Retina (tissue), 1 donor: ENCODE results near the gene FHIT.

Experiments used
- DNase-seq: peaks from one replicate; pipeline ENCODE4 v3.0.0-alpha.2; 2016

FHIT gene

DNA sequence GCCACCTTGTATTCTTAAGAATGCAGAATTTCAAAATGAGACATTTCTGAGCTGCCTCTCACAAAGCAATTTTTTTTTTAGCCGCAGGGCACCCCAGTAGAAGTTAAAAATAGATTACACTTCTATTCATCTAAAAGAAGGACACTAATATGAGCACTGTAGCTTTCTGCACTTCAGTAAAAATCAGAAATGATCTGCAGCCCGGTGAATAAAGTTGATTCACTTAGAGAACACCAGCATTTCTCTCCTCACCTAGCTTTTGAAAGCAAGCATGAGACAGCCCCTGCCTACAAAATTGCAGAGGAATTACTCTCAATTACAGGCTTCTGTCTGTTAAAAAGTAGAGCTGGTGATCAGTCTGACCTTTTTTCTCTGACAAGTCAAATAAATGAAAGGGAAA, 1062.4 kb downstream of the FHIT start:
- no peak for DNase-seq

DNA sequence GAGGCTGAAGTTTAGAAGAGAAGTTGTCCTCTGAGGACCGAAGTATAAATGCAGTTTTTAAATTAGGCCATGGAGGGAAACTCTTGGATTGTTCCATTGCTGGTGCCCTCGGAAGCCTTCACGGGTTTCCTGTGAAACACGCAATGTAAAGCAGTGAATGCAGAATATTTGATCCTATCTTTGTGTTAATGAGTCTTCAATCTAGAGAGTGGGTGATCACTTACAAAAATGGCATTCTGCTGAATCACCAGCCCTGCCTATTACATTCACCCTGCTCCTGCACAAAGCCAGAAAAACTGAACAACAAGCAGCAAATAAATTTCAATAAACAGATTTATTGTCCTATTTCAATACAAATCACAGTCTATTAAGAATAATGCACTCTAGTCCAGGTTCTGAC, 1063.9 kb downstream of the FHIT start:
- DNase-seq = no peak

DNA sequence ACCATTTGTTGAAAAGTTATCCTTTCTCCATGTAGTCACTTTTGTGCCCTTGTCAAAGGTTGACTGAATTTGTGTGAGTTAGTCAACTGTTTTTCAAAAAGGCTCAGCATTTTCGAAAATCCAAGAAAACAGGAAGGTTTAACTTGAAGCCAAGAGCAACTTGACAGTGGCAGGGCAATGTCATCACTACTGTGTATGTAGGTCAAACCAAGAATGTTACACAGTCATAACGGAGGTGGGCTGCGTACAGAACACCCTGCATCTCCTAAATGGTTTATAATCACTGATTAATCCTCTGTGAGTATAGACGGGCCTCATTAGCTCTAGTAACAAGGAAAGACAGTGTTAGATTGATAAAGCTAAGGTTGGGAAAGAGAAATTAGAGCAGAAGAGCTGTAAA, 1064.9 kb downstream of the FHIT start:
- DNase-seq = no peak

DNA sequence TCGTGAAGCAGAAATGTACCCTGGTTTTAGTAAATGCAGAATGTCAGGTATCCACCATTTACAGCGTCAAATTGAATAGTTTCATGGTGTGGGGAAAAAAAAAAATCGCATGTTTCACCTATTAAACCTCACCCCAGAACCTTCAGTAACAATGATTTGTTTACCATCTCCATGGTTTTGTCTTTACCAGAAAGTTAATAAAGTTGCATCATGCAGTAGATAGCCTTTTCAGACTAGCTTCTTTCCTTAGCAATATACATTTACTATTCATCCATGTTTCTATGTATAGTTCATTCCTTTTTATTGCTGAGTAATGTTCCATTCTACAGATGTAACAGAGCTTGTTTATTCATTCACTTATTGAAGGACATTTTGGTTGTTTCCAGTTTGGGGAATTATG, 1066.1 kb downstream of the FHIT start:
- DNase-seq = no peak

DNA sequence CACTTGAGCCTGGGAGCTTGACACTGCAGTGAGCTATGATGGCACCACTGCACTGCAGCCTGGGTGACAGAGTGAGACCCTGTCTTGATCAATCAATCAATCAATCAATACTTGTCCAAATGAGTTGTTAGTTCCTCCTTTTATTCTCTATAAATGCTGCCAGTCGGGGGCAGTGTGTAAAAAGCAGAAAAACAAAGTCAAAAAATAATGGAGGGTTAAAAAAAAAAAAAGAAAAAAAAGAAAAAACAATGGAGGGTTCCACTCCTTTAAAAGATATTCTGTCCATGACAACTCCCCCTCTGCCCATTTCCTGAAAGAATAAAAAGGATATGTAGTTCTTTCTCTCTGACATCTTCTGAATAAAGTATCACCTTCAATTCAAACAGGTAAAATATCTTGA, 1068.6 kb downstream of the FHIT start:
- no peak for DNase-seq

DNA sequence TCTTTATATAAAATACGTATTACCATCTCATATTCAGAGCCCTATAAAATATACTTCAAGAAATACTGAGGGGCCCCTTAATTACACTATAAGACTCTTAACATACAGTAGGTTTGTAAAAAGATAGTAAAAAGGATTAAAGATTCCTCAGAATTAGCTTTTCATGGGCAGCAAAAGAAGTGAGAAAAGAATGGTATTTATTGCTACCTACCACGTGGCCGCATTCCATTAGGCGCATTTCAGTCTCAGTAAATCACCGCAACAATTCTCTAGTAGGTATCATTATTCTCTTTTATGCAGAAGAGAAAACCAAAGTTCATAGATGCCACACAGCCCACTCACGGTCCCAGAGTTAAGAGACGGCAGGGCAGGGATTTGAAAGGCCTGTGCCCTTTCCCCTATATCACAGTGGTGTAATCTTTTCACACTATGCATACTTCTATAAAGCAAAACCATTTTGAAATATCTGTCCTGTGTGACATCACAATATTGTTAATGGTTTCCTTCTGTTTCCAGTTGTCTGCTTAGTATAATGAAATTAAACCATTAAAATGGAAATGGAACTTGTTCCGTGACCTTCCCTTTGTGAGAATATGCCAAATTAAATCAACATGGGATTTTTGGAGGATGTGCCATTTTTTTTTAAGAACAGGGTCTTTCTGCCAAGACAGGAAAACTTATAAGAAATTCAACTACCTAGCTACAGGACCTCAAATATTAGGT, 1072.2 kb downstream of the FHIT start:
- no peak for DNase-seq

DNA sequence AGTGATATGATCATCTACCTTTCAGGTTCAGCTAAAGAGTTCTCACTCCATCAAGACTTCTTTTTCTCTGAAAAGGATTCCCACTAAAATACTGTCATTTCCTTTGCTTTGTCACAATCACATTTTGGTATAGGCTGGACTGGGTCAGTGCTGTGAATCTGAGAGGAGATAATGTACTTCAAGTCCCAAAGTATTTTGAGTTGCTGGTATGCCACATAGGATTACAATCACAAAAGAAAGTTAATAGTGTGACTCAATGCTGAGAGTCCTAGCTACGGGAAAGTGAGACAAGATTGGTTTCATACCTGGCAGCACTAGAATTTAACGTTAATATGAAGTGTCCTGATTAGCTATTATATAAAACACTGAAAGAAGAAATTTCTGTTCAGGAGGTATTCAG, 1073.5 kb downstream of the FHIT start:
- no peak for DNase-seq

DNA sequence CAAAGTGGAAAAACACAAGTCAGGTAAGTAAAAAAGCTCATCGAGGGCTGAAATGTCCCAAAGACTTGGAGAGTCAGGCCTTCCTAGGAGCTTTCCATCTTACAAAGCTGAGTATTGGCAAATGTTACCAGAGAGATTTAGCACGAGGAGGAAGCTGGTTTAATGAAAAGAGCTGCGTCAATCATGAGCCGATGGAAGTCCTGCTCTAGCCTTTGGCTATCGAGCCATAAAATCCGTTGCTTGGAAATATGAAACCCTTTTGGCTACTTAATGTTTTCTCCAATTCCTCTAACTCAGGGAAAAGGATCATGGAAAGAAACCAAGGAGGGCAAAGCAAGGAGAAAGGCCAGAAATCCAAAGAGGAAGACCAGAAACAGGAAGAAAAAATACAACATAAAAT, 1074.6 kb downstream of the FHIT start:
- no peak for DNase-seq

DNA sequence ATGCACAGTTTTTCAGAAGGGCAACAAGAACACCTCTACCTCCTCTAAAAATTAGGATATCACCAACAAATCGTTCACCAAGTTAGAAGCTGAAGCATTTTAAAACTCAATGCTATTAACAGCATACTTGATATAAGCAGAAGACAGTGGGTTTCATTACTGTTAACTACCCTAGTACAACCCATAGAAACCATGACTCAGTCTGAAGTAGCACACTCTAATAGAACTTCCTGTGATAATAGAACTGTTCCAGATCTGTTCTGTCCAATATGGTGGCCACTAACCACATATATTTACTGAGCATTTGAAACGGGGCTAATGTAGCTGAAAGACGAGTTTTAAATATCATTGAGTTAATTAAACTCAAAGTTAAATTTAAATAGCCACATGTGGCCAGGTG, 1075.6 kb downstream of the FHIT start:
- DNase-seq = no peak

DNA sequence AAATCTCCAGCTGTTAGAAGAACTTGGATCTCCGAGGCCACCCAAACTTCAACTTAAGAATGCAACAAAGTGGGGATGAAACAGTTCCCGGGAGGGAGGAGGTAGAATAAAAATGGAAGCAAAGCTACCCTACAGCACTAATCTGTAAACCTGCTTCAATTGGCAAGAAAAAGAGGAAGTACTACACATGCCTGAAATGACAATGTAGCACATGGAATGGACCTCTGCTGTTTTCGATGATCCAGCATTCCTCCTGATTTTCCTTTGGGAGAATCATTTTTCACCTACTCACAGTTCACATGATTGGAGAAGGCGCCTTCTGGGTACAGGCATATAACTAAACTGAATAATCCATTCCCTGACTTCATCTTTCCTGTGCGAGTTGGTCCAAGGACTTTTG, 1081.5 kb downstream of the FHIT start:
- DNase-seq = no peak

DNA sequence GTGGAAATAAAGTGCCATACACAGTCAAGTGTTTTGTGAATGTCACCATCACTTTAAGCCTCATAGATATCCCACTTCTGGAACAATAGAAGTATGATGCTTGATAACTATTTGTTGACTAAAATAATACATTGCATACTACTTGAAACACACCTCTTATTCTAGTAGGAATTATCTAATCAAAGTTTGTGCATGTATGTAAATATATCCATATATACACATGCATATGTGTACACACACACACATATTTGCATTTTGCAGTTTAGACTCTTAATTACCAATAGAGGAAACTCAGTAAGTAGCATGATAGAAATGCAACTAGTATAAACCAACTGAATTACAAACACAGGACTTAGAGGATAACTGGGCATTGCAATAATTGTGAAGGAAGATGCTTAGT, 1084.1 kb downstream of the FHIT start:
- DNase-seq = no peak

DNA sequence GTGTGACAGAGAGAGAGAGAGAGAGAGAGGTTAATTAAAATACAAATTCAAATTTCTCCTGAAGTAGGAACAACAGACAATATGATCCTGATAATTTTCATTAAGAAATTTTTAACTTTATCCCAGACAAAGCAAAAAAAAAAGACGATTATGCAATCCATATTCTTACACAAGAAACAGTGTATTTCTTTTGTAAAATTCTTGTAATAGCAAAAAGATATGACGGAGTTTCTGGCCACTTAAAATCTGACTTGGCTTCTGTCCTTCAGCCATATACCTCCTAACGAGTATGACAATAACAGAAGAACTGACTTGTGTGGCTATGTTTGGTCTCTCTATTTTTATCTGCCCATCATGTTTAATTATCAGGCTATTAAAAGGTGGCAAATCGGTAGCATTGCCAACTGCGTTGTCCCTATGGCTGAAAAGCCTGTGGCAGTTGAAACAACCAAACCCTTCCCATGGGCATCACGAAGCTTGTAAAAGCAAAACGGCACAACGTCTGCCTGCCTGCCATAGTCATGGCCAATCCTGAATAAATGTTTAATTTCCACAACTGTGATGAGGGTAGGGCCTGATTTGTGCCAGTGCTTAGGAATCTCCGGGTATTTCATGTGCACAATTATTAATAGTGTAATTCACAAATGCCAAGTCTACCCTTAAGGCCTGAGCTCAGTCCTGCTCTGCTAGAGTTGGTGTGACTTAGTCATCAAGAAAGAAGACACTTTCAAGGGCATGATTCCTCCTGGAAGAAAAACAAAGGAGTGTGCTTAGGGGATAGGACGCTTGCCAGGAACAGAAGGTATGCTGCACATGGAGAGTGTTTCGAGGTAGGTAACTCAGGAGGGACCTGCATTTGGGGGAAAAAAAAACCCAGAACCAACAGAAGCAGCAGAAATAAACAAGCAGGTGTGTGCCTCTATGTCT, 1090.2 kb downstream of the FHIT start:
- no peak for DNase-seq

DNA sequence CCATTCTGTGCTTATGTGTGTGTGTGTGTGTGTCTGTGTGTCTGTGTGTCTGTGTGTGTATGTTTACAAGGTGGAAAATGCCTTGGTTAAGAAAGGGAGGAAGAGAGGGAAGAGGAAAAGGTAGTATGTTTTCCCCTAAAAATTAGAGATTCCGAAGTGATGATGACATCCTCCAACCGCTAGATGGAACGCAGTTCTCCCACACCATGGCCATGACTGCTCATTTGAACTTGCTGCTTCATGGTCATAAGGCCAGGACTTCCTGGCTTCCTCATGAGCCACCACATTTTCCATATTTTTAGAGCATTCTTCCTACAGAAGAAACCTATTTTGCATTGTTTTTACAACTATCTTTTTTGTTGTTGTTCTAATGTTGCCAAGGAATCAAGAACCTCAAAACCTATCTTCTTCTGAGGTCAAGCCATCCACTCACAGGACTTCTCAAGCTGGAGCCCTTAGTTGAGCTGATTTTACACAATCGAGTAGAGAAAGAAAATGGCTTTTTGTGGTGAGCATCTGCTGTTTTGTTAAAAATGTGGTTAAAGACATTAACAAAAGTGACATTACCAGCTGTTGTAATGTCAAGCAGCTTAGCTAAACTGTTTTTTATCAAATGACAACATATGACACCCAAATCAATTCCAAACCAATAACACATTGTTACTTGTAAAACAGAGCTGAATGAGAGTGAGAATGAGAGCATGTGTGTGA, 1091.0 kb downstream of the FHIT start:
- DNase-seq = no peak

DNA sequence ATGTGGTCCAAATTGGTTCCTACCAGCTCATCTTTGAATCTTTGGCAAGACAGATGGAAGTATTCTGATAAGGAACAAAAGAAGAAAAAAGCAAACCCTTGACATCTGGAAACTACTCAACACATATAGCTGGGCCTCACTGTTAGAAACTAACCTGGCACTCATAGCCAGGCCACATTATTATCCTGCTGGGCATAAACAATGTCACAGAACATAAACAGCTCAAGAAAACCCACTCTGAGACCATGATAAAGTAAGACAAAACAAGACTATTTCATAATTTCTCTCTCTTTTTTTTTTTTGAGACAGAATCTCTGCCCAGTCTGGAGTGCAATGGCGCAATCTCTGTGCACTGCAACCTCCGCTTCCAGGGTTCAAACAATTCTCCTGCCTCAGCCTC, 1093.2 kb downstream of the FHIT start:
- DNase-seq = no peak

DNA sequence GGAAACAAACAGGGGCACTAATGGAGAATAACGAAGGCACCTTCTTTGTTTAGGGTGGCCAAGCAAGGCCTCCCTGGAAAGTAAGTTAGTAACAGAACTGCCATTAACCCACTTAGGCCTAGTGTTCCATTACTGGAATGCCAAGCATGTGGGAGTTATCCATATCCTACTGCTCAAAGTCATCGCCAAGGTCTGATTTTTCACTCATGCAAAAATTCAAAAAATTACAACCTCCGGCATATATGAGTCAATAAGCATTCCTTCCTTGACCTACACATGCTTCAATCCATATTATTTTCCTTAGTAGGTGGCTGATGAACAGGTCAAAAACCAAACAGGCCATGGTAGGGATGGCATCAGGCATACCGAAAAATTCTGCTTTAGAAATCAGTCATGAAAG, 1097.2 kb downstream of the FHIT start:
- DNase-seq = no peak

DNA sequence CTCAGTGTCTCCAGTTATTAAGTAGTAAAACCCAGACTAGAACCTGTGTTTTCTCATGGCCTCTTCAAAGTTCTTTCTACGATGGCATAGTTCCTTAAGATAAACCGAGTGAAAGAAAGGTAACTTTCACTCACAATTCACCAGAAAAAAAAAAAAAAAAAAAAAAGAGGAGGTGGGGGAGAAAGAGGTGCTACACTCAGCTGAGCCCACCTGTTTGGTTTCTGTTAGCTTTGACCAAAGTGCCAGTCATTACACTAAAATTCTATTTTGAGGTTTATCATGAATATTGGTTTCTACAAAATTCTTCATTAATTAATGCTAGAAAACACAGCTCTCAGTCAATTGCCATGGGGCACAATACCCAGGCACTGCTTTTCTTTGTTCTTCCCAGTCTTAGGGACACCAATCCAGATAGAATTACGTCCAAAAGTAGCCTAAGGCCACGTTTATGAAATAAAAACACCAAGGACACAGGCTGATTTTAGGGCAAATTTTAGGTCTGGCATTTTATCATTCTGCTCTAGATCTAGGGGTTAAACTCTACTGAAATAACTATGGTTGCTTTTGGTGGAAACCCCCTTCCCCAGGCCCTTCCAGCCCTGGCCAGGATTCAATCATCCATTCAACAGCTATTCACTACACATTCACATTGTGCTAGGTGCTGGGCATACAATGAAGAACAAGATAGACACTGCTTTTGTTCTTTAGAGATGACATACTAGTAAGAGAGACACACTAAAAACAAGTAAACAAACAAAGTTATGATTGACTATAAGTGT, 1097.8 kb downstream of the FHIT start:
- no peak for DNase-seq

DNA sequence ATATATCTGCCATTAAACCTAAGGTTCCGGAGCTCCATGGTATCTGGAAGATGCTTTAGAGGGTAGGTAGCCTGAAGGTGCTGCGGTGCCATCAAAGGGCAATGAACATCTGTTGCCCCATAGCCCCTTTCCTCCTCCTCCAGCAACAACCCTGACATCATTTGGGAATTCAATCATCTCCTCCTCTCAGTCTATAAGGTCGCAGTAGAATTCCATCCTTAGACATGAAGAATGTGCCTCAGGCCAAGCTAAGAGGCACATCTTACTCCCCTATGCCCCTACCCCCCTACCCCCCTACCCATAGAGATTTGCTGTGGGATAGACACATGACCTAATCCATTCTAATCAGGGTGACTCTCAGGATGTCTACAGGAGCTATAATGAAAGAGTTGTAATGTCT, 1101.8 kb downstream of the FHIT start:
- no peak for DNase-seq

DNA sequence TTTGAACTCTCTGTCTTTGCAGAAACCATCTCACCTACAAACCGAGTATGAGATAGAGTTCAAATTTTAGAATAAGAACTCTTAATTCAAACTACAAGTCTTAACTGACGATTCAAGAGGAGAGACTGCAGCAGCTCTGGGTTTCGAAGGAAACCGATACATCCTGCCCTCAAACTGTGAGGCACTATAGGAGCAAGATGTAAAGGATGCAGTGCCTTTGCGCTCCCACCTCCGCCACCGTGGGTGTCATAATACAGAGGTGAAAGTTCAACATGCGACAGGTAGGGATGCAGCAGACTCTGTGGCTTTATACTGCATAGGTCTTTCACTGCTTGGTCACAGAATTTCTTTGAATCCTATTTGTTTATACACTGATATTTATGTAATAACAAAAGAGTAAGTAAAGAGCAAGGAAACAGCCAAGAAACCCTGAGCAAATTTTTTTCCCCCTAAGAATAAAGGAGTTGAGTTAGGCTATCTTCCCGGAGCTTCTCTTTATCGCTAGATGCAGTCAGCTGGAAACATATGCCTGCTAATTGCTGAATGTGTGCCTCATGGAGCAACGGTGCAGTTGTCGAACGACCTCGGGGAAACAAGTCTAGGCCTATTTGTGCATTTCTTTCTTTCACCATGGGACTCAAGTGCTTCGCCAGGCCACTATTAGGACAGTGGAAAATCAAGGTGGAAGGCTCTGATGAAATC, 1103.9 kb downstream of the FHIT start:
- peak; percentile 62 for DNase-seq

DNA sequence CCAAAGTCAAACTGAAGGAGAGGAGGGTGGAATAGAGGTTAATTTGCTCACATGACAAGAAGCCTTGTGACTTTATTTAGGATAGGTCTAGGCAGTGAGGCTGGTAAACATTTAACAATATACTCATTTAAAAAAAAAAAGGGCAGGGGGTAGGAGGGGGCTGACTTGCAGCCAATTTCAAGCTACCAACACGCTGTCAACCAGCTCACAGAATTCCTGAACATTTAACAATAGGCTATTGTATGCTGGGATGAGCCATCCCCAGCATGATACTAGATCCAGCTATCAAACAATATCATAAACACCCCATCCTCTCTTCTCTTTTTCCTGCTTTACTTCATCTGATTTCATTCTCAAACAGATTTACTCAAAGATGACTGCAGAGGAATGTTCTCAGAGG, 1105.1 kb downstream of the FHIT start:
- peak; percentile 25 for DNase-seq

DNA sequence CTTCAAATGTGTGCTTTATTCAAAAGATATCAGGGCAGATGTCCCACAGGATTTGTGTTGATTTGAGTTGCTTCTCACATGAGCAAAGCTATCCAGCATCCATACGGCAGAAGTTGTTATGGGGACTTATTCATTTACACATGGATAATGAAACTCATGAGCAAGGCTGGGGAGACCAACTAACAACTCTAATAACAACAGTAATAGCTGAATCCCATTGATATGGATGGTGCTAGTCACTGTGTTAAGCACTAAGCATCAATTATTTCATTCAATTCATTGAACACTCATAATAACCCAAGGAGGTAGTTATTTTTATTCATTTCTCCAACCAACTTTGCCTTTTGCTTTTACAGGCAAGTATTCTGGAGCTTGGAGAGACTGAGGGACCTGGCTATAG, 1107.2 kb downstream of the FHIT start:
- DNase-seq = no peak

DNA sequence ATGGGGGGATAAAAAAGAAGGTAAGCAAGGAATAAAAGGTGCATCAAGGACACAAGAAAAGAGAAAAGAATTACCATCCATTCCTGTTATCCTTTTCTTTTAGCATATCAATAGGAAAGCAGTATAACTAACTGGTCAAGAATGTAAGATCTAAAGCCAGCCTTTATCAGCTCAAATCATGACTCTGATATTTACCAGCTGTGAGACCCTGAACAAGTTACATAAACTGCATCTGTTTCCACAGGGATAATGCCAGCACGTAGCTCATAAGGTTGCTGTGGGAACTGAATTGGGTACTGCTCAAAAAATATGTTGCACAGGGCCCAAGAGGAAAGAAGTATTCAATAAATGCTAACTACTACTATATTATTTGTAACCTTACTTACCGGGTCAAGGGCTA, 1109.2 kb downstream of the FHIT start:
- DNase-seq = no peak

DNA sequence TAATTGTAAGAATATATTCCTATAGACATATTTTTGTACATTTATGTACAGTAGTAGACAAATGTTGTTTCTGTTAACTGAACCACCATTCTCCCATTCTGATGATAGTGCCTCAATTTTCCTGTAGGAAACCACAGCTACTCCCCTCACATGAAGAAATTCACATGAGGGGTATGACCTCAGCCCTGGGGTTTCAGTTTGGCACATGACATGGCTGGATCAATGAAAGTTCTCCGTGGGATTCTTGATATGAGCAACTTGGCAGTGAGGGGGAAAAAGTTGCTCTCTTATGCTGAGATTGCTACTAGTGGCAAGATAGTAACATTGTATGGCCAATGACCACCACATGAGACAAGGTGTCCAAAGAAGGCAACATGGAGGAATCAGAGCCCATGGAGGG, 1111.1 kb downstream of the FHIT start:
- DNase-seq = no peak
